B cell (primary cell): ENCODE results near the gene MED23. TPM values are rescaled to one million over a fixed set of nuclear protein-coding genes. Genes with fewer than 3 reads are reported as not detected.

Experiments
- ATAC-seq: fragments of 200-7000 bp; cut with Tn5 transposase; one replicate; pipeline ENCODE4 v1.10.0; 2021; ENCODE audit warnings: low read depth, mild to moderate bottlenecking, moderate number of reproducible peaks, moderate library complexity
- CTCF ChIA-PET: fragments of 350-600 bp; sonication (Branson Sonifier 250); formaldehyde crosslinking; loops from one replicate; lab custom pipeline; 2021; ENCODE audit warnings: antibody characterized with exemption, inconsistent platforms; lab: Charles Lee
- POLR2A ChIA-PET: fragments of 350-600 bp; sonication (Branson Sonifier 250); formaldehyde crosslinking; loops from one replicate; lab custom pipeline; 2021; ENCODE audit warnings: antibody characterized with exemption; lab: Charles Lee
- DNase-seq: peaks from one replicate; pipeline ENCODE4 v3.0.0; 2013
- H2AFZ ChIP-seq: 2 replicates; pipeline ENCODE4 v1.6.1; 2012; ENCODE audit warnings: mild to moderate bottlenecking, low read depth, low read length; ENCODE audit not compliant: insufficient read depth, poor library complexity, severe bottlenecking
- H3K27ac ChIP-seq, 2 donors: 1 replicate in 1 of 2; 2 replicates in 1 of 2; pipeline ENCODE4 v1.5.1; 2012 to 2013; ENCODE audit warnings: low read length in 2 of 2, mild to moderate bottlenecking in 2 of 2, moderate library complexity in 1 of 2
- H3K27me3 ChIP-seq, 4 experiments: fragments of 200-600 bp in 1 of 4; sonication (generic) in 1 of 4; replicated peaks in 1 of 4; 1 replicate in 2 of 4; 2 replicates in 2 of 4; pipeline versions ENCODE4 v1.6.1 to v1.7.0; 2013 to 2016; ENCODE audit warnings: low read length in 3 of 4, mild to moderate bottlenecking in 2 of 4, mixed read lengths in 1 of 4, moderate library complexity in 1 of 4; ENCODE audit not compliant: insufficient read depth in 4 of 4, control insufficient read depth in 3 of 4; ENCODE audit errors: control extremely low read depth in 1 of 4
- H3K36me3 ChIP-seq, 2 experiments: replicated peaks in 1 of 2; 1 replicate in 1 of 2; 2 replicates in 1 of 2; pipeline versions ENCODE4 v1.6.1 to v1.7.1; 2013; ENCODE audit warnings: low read length in 1 of 2; ENCODE audit not compliant: insufficient read depth in 2 of 2, control insufficient read depth in 1 of 2; ENCODE audit errors: control extremely low read depth in 1 of 2, extremely low read depth in 1 of 2
- H3K4me1 ChIP-seq, 2 donors: fragments of 200-600 bp in 1 of 2; sonication (generic) in 1 of 2; 1 replicate in 1 of 2; 2 replicates in 1 of 2; pipeline versions ENCODE4 v1.5.1 to v1.6.1; 2013 to 2017; ENCODE audit warnings: low read length in 2 of 2; ENCODE audit not compliant: control insufficient read depth in 2 of 2, insufficient read depth in 2 of 2
- H3K4me2 ChIP-seq: replicated peaks from 2 replicates; pipeline ENCODE3; 2012; ENCODE audit warnings: mild to moderate bottlenecking, low read depth, low read length; ENCODE audit not compliant: poor library complexity, severe bottlenecking
- H3K4me3 ChIP-seq, 5 experiments: fragments of 200-600 bp in 1 of 5; sonication (generic) in 1 of 5; 1 replicate in 3 of 5; 2 replicates in 2 of 5; pipeline versions ENCODE4 v1.5.1 to v1.7.0; 2011 to 2016; ENCODE audit warnings: low read length in 4 of 5, mild to moderate bottlenecking in 4 of 5, low read depth in 2 of 5, control low read depth in 1 of 5, moderate library complexity in 1 of 5; ENCODE audit not compliant: insufficient read depth in 1 of 5; ENCODE audit errors: control extremely low read depth in 1 of 5, extremely low read depth in 1 of 5
- H3K79me2 ChIP-seq: fragments of 200-600 bp; sonication (generic); one replicate; pipeline ENCODE4 v1.6.0; 2016; ENCODE audit warnings: low read length; ENCODE audit not compliant: control insufficient read depth, insufficient read depth
- H3K9ac ChIP-seq: fragments of 200-600 bp; sonication (generic); 2 replicates; pipeline ENCODE4 v1.6.1; 2017; ENCODE audit warnings: mild to moderate bottlenecking, low read length, moderate library complexity
- H3K9me3 ChIP-seq, 3 donors: one replicate each; pipeline versions ENCODE4 v1.6.1 to v1.7.1; 2013; ENCODE audit warnings: low read length in 2 of 3; ENCODE audit not compliant: control insufficient read depth in 2 of 3, insufficient read depth in 1 of 3; ENCODE audit errors: control extremely low read depth in 1 of 3
- H4K20me1 ChIP-seq: 2 replicates; pipeline ENCODE4 v1.6.0; 2012; ENCODE audit warnings: mild to moderate bottlenecking, low read length; ENCODE audit not compliant: insufficient read depth, control insufficient read depth, poor library complexity, severe bottlenecking
- H3K27ac Mint-ChIP-seq: one replicate; pipeline ENCODE4 v1.8.0; 2021; ENCODE audit warnings: mixed read lengths
- H3K27me3 Mint-ChIP-seq: one replicate; pipeline ENCODE4 v1.8.0; 2021; ENCODE audit warnings: mixed read lengths
- H3K4me1 Mint-ChIP-seq: one replicate; pipeline ENCODE4 v1.8.0; 2021; ENCODE audit warnings: mixed read lengths
- H3K4me3 Mint-ChIP-seq: one replicate; pipeline ENCODE4 v1.8.0; 2021; ENCODE audit warnings: mixed read lengths
- H3K9me3 Mint-ChIP-seq: one replicate; pipeline ENCODE4 v1.8.0; 2022; ENCODE audit warnings: mixed read lengths; ENCODE audit not compliant: insufficient read depth
- EZH2 ChIP-seq: IDR thresholded peaks from 2 replicates; pipeline ENCODE4 v1.6.1; 2012; ENCODE audit warnings: borderline replicate concordance, low read depth, mild to moderate bottlenecking, moderate library complexity, low read length; ENCODE audit not compliant: insufficient read depth, poor library complexity, severe bottlenecking
- WGBS: methylation state at CpG from one replicate; pipeline ENCODE4 v1.1.5; 2013; ENCODE audit warnings: missing lambda C conversion rate; ENCODE audit not compliant: insufficient coverage; 5-methylcytosine and 5-hydroxymethylcytosine counted together
- intact Hi-C: fragments of 100-400 bp; cut with micrococcal nuclease; formaldehyde crosslinking; loops from one replicate; pipeline ENCODE4 v1.10.0; 2022
- polyA plus RNA-seq: library from polyadenylated mRNA; depleted of rRNA; stranded (reverse); fragments of >200 nt; gene quantifications from 2 replicates; pipeline ENCODE4 v1.2.3, GENCODE V29; 2012
- total RNA-seq, 2 donors: library from RNA; stranded (reverse); fragments of 120-200 nt in 1 of 2; gene quantifications; 1 replicate in 1 of 2; 2 replicates in 1 of 2; pipeline versions ENCODE4 v1.2.3 to v1.2.4, GENCODE V29; 2013 to 2022
- TF ChIP-seq, protein P1 (sequence below): fragments of 200-600 bp; IDR thresholded peaks from one replicate; pipeline ENCODE4 v1.8.0; 2022; ENCODE audit warnings: antibody characterized with exemption, mild to moderate bottlenecking

MED23 gene
- total and polyA plus RNA-seq, 2 donors (not counting 1 experiment from before 2014, with no cell fraction given), result 22.7 to 57.1 TPM

DNA sequence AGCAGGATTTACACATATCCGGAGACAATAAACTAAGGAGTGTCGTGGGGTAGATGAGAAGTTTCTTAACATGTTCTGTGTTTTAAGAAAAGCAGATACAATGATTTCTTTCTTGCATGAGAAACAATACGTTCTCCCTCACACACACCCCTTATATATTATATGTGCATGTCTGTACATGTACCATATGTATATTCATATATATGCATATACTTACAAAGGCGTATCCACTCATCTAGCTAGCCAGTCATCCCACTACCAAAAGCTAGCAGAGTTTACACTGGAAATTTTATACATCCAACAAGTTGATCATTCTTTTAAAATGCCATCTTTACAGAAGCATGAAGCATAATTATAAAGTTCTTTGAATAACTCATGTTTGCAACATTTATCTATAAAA, 40.1 kb downstream of the MED23 start:
- Histone ChIP-seq H3K9ac (no peak overlapping the region), H3K36me3 (peaks cover 24 to 77% of the 10 kb centered on the region in 2 experiments), H2AFZ (no peak overlapping the region), H3K79me2 (no peaks in the 10 kb centered on the region), H3K4me3 (no peak overlapping the region), H4K20me1 (no peaks in the 10 kb centered on the region), H3K4me1 (no peaks in the 10 kb centered on the region), H3K27ac (no peak overlapping the region), H3K27me3 (no peaks in the 10 kb centered on the region), H3K4me2 (no peak overlapping the region), H3K9me3 (no peaks in the 10 kb centered on the region)
- ChIA-PET POLR2A (no interaction called here), CTCF (no interaction called here)
- no peak overlapping the region for H3K27ac Mint-ChIP-seq
- no peak overlapping the region for H3K4me3 Mint-ChIP-seq
- TF ChIP-seq, protein P1, sequence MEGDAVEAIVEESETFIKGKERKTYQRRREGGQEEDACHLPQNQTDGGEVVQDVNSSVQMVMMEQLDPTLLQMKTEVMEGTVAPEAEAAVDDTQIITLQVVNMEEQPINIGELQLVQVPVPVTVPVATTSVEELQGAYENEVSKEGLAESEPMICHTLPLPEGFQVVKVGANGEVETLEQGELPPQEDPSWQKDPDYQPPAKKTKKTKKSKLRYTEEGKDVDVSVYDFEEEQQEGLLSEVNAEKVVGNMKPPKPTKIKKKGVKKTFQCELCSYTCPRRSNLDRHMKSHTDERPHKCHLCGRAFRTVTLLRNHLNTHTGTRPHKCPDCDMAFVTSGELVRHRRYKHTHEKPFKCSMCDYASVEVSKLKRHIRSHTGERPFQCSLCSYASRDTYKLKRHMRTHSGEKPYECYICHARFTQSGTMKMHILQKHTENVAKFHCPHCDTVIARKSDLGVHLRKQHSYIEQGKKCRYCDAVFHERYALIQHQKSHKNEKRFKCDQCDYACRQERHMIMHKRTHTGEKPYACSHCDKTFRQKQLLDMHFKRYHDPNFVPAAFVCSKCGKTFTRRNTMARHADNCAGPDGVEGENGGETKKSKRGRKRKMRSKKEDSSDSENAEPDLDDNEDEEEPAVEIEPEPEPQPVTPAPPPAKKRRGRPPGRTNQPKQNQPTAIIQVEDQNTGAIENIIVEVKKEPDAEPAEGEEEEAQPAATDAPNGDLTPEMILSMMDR, result no peak
- no peak for TF ChIP-seq EZH2
- DNase-seq (no peak), ATAC-seq (no peak)
- WGBS, result no CpG with 5 or more reads among the region's 4 CpGs
- no peaks in the 10 kb centered on the region for H3K4me1 Mint-ChIP-seq
- no peaks in the 10 kb centered on the region for H3K27me3 Mint-ChIP-seq
- intact Hi-C loops, result no loop called here
- H3K9me3 Mint-ChIP-seq, result no peaks in the 10 kb centered on the region

DNA sequence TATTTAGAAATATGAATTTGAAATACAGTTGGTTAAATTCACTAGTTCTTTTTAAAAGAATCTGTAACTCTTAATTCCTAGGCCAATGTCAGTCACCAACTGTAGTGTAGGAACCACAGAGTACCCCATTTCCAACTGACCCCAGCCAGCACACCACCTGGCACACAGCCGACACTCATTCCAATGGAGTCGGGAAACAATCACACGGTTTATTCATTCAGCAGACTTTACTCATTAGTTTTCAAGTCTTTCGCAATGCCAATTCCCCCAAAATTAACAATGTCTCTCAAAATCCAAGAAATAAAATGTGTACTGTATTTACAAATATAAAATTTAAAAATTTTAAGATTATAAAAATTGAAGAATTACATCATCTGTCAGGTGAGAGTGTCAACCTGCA, 41.5 kb downstream of the MED23 start:
- no peak overlapping the region for H3K4me3 Mint-ChIP-seq

More for the DNA sequence above, 41.5 kb downstream of the MED23 start:
- Mint-ChIP-seq H3K4me1 (no peaks in the 10 kb centered on the region), H3K27ac (no peak overlapping the region), H3K9me3 (no peaks in the 10 kb centered on the region), H3K27me3 (no peaks in the 10 kb centered on the region)
- no CpG with 5 or more reads among the region's 4 CpGs for WGBS
- H3K27ac ChIP-seq, result no peak overlapping the region
- ATAC-seq (no peak), DNase-seq (no peak)
- intact Hi-C loops, result no loop called here
- H3K4me1 ChIP-seq, result no peaks in the 10 kb centered on the region
- no peaks in the 10 kb centered on the region for H3K9me3 ChIP-seq
- no peaks in the 10 kb centered on the region for H4K20me1 ChIP-seq
- H3K79me2 ChIP-seq, result no peaks in the 10 kb centered on the region
- CTCF ChIA-PET, result no interaction called here
- peaks cover 19 to 73% of the 10 kb centered on the region in 2 experiments for H3K36me3 ChIP-seq
- no peaks in the 10 kb centered on the region for H3K27me3 ChIP-seq
- POLR2A ChIA-PET, result no interaction called here
- no peak overlapping the region for H2AFZ ChIP-seq
- H3K4me2 ChIP-seq, result no peak overlapping the region
- H3K9ac ChIP-seq, result no peak overlapping the region
- no peak overlapping the region for H3K4me3 ChIP-seq
- TF ChIP-seq, protein P1, result no peak
- TF ChIP-seq EZH2, result no peak
